ENCODE measurements around the gene HS3ST5. TPM values are rescaled to one million over a fixed set of nuclear protein-coding genes. Genes with fewer than 3 reads are reported as not detected.
A peak's percentile ranks its signal among the peaks of the same experiment; 100 is the strongest.

HS3ST5 gene
- total RNA-seq, 1 donor, result not detected

GRCh38 chr6:114106020-114106419 is 236.8 kb downstream of the HS3ST5 start:
- Histone ChIP-seq H3K79me2 (ENCODE audit: insufficient read depth, low read length) (no peaks in the 10 kb centered on the region), H3K4me1 (ENCODE audit: insufficient read depth, low read length) (peaks cover 2% of the 10 kb centered on the region), H3K9me3 (ENCODE audit: low read depth, low read length) (no peaks in the 10 kb centered on the region), H3K4me2 (ENCODE audit: insufficient read depth, low read length) (no peak overlapping the region), H2AFZ (ENCODE audit: low read length) (no peak overlapping the region), H3K36me3 (ENCODE audit: insufficient read depth, low read length) (no peaks in the 10 kb centered on the region), H4K20me1 (ENCODE audit: insufficient read depth, low read length) (no peaks in the 10 kb centered on the region), H3K27ac (ENCODE audit: low read depth, low read length) (no peak overlapping the region), H3K4me3 (ENCODE audit: insufficient read depth, low read length) (no peak overlapping the region), H3K27me3 (ENCODE audit: insufficient read depth, low read length) (no peaks in the 10 kb centered on the region)
- no peak for TF ChIP-seq CTCF (IDR thresholded peaks at IDR 0.05; ENCODE audit: extremely low read depth, low read depth, low read length)
- DNase-seq (ENCODE audit: insufficient read length, low spot score, missing footprints), result no peak

GRCh38 chr6:114101255-114101654 is 241.6 kb downstream of the HS3ST5 start:
- H3K79me2 ChIP-seq (ENCODE audit: insufficient read depth, low read length), result no peaks in the 10 kb centered on the region
- no peaks in the 10 kb centered on the region for H3K9me3 ChIP-seq (ENCODE audit: low read depth, low read length)
- no peaks in the 10 kb centered on the region for H3K27me3 ChIP-seq (ENCODE audit: insufficient read depth, low read length)
- TF ChIP-seq CTCF (IDR thresholded peaks at IDR 0.05; ENCODE audit: extremely low read depth, low read depth, low read length), result no peak
- no peak overlapping the region for H3K27ac ChIP-seq (ENCODE audit: low read depth, low read length)
- H3K36me3 ChIP-seq (ENCODE audit: insufficient read depth, low read length), result no peaks in the 10 kb centered on the region
- peaks cover 13% of the 10 kb centered on the region for H3K4me1 ChIP-seq (ENCODE audit: insufficient read depth, low read length)
- no peak overlapping the region for H3K4me3 ChIP-seq (ENCODE audit: insufficient read depth, low read length)
- H4K20me1 ChIP-seq (ENCODE audit: insufficient read depth, low read length), result no peaks in the 10 kb centered on the region
- DNase-seq (ENCODE audit: insufficient read length, low spot score, missing footprints), result no peak
- no peak overlapping the region for H2AFZ ChIP-seq (ENCODE audit: low read length)
- H3K4me2 ChIP-seq (ENCODE audit: insufficient read depth, low read length), result no peak overlapping the region

GRCh38 chr6:114100215-114100994 is 242.4 kb downstream of the HS3ST5 start:
- Histone ChIP-seq H3K4me3 (ENCODE audit: insufficient read depth, low read length) (no peak overlapping the region), H4K20me1 (ENCODE audit: insufficient read depth, low read length) (no peaks in the 10 kb centered on the region), H3K9me3 (ENCODE audit: low read depth, low read length) (no peaks in the 10 kb centered on the region), H3K4me1 (ENCODE audit: insufficient read depth, low read length) (peaks cover 13% of the 10 kb centered on the region), H3K27me3 (ENCODE audit: insufficient read depth, low read length) (no peaks in the 10 kb centered on the region), H3K79me2 (ENCODE audit: insufficient read depth, low read length) (no peaks in the 10 kb centered on the region), H3K4me2 (ENCODE audit: insufficient read depth, low read length) (peak overlapping the region; percentile 24), H3K27ac (ENCODE audit: low read depth, low read length) (no peak overlapping the region), H2AFZ (ENCODE audit: low read length) (peak overlapping the region; percentile 86), H3K36me3 (ENCODE audit: insufficient read depth, low read length) (no peaks in the 10 kb centered on the region)
- TF ChIP-seq CTCF (IDR thresholded peaks at IDR 0.05; ENCODE audit: extremely low read depth, low read depth, low read length), result no peak
- DNase-seq (ENCODE audit: insufficient read length, low spot score, missing footprints), result no peak

GRCh38 chr6:114096561-114097172 is 246.2 kb downstream of the HS3ST5 start:
- no peaks in the 10 kb centered on the region for H3K79me2 ChIP-seq (ENCODE audit: insufficient read depth, low read length)
- no peak for DNase-seq (ENCODE audit: insufficient read length, low spot score, missing footprints)
- H4K20me1 ChIP-seq (ENCODE audit: insufficient read depth, low read length), result no peaks in the 10 kb centered on the region
- H2AFZ ChIP-seq (ENCODE audit: low read length), result no peak overlapping the region
- no peaks in the 10 kb centered on the region for H3K36me3 ChIP-seq (ENCODE audit: insufficient read depth, low read length)
- peaks cover 13% of the 10 kb centered on the region for H3K4me1 ChIP-seq (ENCODE audit: insufficient read depth, low read length)
- H3K27ac ChIP-seq (ENCODE audit: low read depth, low read length), result no peak overlapping the region
- no peaks in the 10 kb centered on the region for H3K27me3 ChIP-seq (ENCODE audit: insufficient read depth, low read length)
- H3K4me2 ChIP-seq (ENCODE audit: insufficient read depth, low read length), result no peak overlapping the region
- no peak overlapping the region for H3K4me3 ChIP-seq (ENCODE audit: insufficient read depth, low read length)
- H3K9me3 ChIP-seq (ENCODE audit: low read depth, low read length), result no peaks in the 10 kb centered on the region
- peak; percentile 77 for TF ChIP-seq CTCF (IDR thresholded peaks at IDR 0.05; ENCODE audit: extremely low read depth, low read depth, low read length)
